H1 (cell line): ENCODE results near the gene SLC38A2. TPM values are rescaled to one million over a fixed set of nuclear protein-coding genes. Genes with fewer than 3 reads are reported as not detected.
A peak's percentile ranks its signal among the peaks of the same experiment; 100 is the strongest.

ENCODE experiments used
- CTCF ChIA-PET: fragments of 300-600 bp; sonication (Branson Sonifier 250); formaldehyde crosslinking; loops from one replicate; lab custom pipeline; 2021; ENCODE audit not compliant: partially characterized antibody; lab: Charles Lee
- POLR2A ChIA-PET: fragments of 300-600 bp; sonication (Branson Sonifier 250); formaldehyde crosslinking; loops from one replicate; lab custom pipeline; 2021; ENCODE audit warnings: inconsistent platforms; ENCODE audit not compliant: partially characterized antibody; lab: Charles Lee
- DNase-seq, 2 experiments: peaks; one replicate each; pipeline versions ENCODE4 v3.0.0 to v3.0.0-alpha.2; 2010 to 2022; ENCODE audit warnings: low spot score in 2 of 2, low read depth in 1 of 2, mixed read lengths in 1 of 2
- FAIRE-seq: peaks from 2 replicates; lab custom pipeline; 2011; peaks lifted over from hg19 to GRCh38; lab: Jason Lieb, UNC
- H2AFZ ChIP-seq: 2 replicates; pipeline ENCODE4 v1.8.1; 2012; ENCODE audit warnings: low read length, inconsistent platforms
- H2AK5ac ChIP-seq: 2 replicates; pipeline ENCODE4 v1.6.1; 2013; ENCODE audit warnings: low read depth, low read length
- H2BK120ac ChIP-seq: replicated peaks from 2 replicates; pipeline ENCODE3; 2013; ENCODE audit warnings: low read depth, low read length, inconsistent platforms
- H2BK12ac ChIP-seq: 2 replicates; pipeline ENCODE4 v1.6.1; 2013; ENCODE audit warnings: low read depth, low read length
- H2BK15ac ChIP-seq: 2 replicates; pipeline ENCODE4 v1.6.1; 2013; ENCODE audit warnings: low read length
- H2BK20ac ChIP-seq: 2 replicates; pipeline ENCODE4 v1.6.1; 2013; ENCODE audit warnings: low read length
- H2BK5ac ChIP-seq: 2 replicates; pipeline ENCODE4 v1.6.1; 2013; ENCODE audit warnings: low read depth, low read length
- H3K14ac ChIP-seq: 2 replicates; pipeline ENCODE4 v1.6.1; 2013; ENCODE audit warnings: inconsistent platforms; ENCODE audit not compliant: insufficient read length
- H3K18ac ChIP-seq: 2 replicates; pipeline ENCODE4 v1.6.1; 2013; ENCODE audit warnings: low read length; ENCODE audit errors: extremely low read depth
- H3K23ac ChIP-seq: 2 replicates; pipeline ENCODE4 v1.6.1; 2013; ENCODE audit warnings: inconsistent platforms; ENCODE audit not compliant: insufficient read length
- H3K23me2 ChIP-seq: 2 replicates; pipeline ENCODE4 v1.6.1; 2013; ENCODE audit warnings: low read depth, low read length
- H3K27ac ChIP-seq: 2 replicates; pipeline ENCODE4 v1.6.1; 2011; ENCODE audit warnings: low read depth, low read length, inconsistent platforms
- H3K27me3 ChIP-seq, 4 experiments: replicated peaks in 1 of 4; 1 replicate in 1 of 4; 2 replicates in 3 of 4; pipeline versions ENCODE4 v1.6.1 to v1.8.1; 2011 to 2013; ENCODE audit warnings: low read length in 3 of 4, mild to moderate bottlenecking in 3 of 4, inconsistent platforms in 2 of 4, mixed read lengths in 2 of 4, moderate library complexity in 1 of 4; ENCODE audit not compliant: control insufficient read depth in 3 of 4, insufficient read depth in 3 of 4; ENCODE audit errors: extremely low read depth in 1 of 4
- H3K36me3 ChIP-seq, 4 experiments: 2 replicates each; pipeline versions ENCODE4 v1.6.1 to v1.8.1; 2011 to 2013; ENCODE audit warnings: mild to moderate bottlenecking in 4 of 4, low read length in 3 of 4, moderate library complexity in 2 of 4, control low read depth in 1 of 4, inconsistent platforms in 1 of 4; ENCODE audit not compliant: insufficient read depth in 4 of 4, control insufficient read depth in 2 of 4
- H3K4ac ChIP-seq: replicated peaks from 2 replicates; pipeline ENCODE3; 2013; ENCODE audit warnings: low read length, low read depth, mixed read lengths, inconsistent platforms; ENCODE audit not compliant: insufficient read length
- H3K4me1 ChIP-seq, 4 experiments: replicated peaks in 1 of 4; 1 replicate in 1 of 4; 2 replicates in 3 of 4; pipeline versions ENCODE4 v1.6.1 to v1.8.1; 2011 to 2013; ENCODE audit warnings: low read length in 3 of 4, inconsistent platforms in 2 of 4, mixed read lengths in 1 of 4; ENCODE audit not compliant: insufficient read depth in 4 of 4, control insufficient read depth in 3 of 4
- H3K4me2 ChIP-seq, 2 experiments: 2 replicates each; pipeline versions ENCODE4 v1.6.1 to v1.8.1; 2011 to 2013; ENCODE audit warnings: low read depth in 2 of 2, low read length in 2 of 2, control low read depth in 1 of 2, inconsistent platforms in 1 of 2, mild to moderate bottlenecking in 1 of 2; ENCODE audit not compliant: insufficient read depth in 1 of 2
- H3K4me3 ChIP-seq, 4 experiments: fragments of 200-600, 300-600 bp in 1 of 4; sonication (generic), shearing (Covaris generic), sonication (Bioruptor Twin) in 1 of 4; 2 replicates each; pipeline versions ENCODE4 v1.5.1 to v1.8.1; 2011 to 2016; ENCODE audit warnings: low read length in 4 of 4, low read depth in 3 of 4, control low read depth in 2 of 4, inconsistent platforms in 2 of 4, mild to moderate bottlenecking in 2 of 4, mixed read lengths in 1 of 4, moderate library complexity in 1 of 4; ENCODE audit not compliant: insufficient read depth in 2 of 4; ENCODE audit errors: extremely low read depth in 1 of 4
- H3K56ac ChIP-seq: replicated peaks from 2 replicates; pipeline ENCODE3; 2013; ENCODE audit warnings: low read depth, mild to moderate bottlenecking, mixed read lengths, low read length, inconsistent platforms; ENCODE audit not compliant: insufficient read length
- H3K79me1 ChIP-seq: 2 replicates; pipeline ENCODE4 v1.6.1; 2013; ENCODE audit warnings: low read depth, low read length, control low read depth
- H3K79me2 ChIP-seq, 2 experiments: 2 replicates each; pipeline versions ENCODE4 v1.6.1 to v1.8.1; 2012 to 2013; ENCODE audit warnings: low read length in 2 of 2, mild to moderate bottlenecking in 2 of 2, inconsistent platforms in 1 of 2; ENCODE audit not compliant: insufficient read depth in 2 of 2, control insufficient read depth in 1 of 2
- H3K9ac ChIP-seq, 4 experiments: replicated peaks in 1 of 4; 1 replicate in 1 of 4; 2 replicates in 3 of 4; pipeline versions ENCODE4 v1.6.1 to v1.8.1; 2011 to 2013; ENCODE audit warnings: low read depth in 3 of 4, low read length in 3 of 4, control low read depth in 2 of 4, mild to moderate bottlenecking in 2 of 4, moderate library complexity in 2 of 4, inconsistent platforms in 1 of 4; ENCODE audit errors: extremely low read depth in 1 of 4
- H3K9me3 ChIP-seq, 2 experiments: 2 replicates each; pipeline versions ENCODE4 v1.6.1 to v1.8.1; 2012 to 2013; ENCODE audit warnings: mild to moderate bottlenecking in 2 of 2, moderate library complexity in 2 of 2, control low read depth in 1 of 2, inconsistent platforms in 1 of 2, low read depth in 1 of 2, low read length in 1 of 2, mixed read lengths in 1 of 2; ENCODE audit not compliant: insufficient read depth in 2 of 2
- H4K20me1 ChIP-seq, 2 experiments: replicated peaks in 1 of 2; 2 replicates each; pipeline versions ENCODE3 to v1.8.1; 2011 to 2013; ENCODE audit warnings: inconsistent platforms in 2 of 2, low read length in 2 of 2, mild to moderate bottlenecking in 1 of 2; ENCODE audit not compliant: insufficient read depth in 2 of 2, control insufficient read depth in 1 of 2
- H4K5ac ChIP-seq: 2 replicates; pipeline ENCODE4 v1.6.1; 2013; ENCODE audit warnings: low read length, low read depth, mixed read lengths, inconsistent platforms; ENCODE audit not compliant: insufficient read length
- H4K8ac ChIP-seq: 2 replicates; pipeline ENCODE4 v1.8.0; 2013; ENCODE audit warnings: mild to moderate bottlenecking, moderate library complexity, low read length, inconsistent platforms; ENCODE audit not compliant: insufficient read depth; ENCODE audit errors: extremely low read depth
- H4K91ac ChIP-seq: replicated peaks from 2 replicates; pipeline ENCODE3; 2013; ENCODE audit warnings: low read length, mixed read lengths, inconsistent platforms; ENCODE audit not compliant: insufficient read length
- BACH1 ChIP-seq: IDR thresholded peaks from 2 replicates; pipeline ENCODE4 v1.6.1; 2012; ENCODE audit warnings: low read length, improper control_type of control experiment
- POLR2A ChIP-seq, 2 experiments: IDR thresholded peaks; 1 replicate in 1 of 2; 2 replicates in 1 of 2; pipeline ENCODE4 v1.6.1; 2011; ENCODE audit warnings: low read depth in 2 of 2, low read length in 2 of 2, mild to moderate bottlenecking in 2 of 2; ENCODE audit errors: control extremely low read depth in 1 of 2
- POLR2AphosphoS5 ChIP-seq: IDR thresholded peaks from 2 replicates; pipeline ENCODE4 v1.6.1; 2011; ENCODE audit warnings: low read depth, low read length
- RAD21 ChIP-seq, 2 experiments: IDR thresholded peaks in 1 of 2; conservative IDR thresholded peaks in 1 of 2; 2 replicates each; pipeline ENCODE4 v1.6.1; 2011; ENCODE audit warnings: low read depth in 2 of 2, low read length in 2 of 2, improper control_type of control experiment in 1 of 2, inconsistent platforms in 1 of 2, mild to moderate bottlenecking in 1 of 2, moderate library complexity in 1 of 2
- WGBS, 2 experiments: shearing (Covaris generic) in 1 of 2; methylation state at CpG; one replicate each; pipeline versions ENCODE4 v1.1.6 to v1.1.7; 2013 to 2015; ENCODE audit warnings: low lambda C conversion rate in 2 of 2, mixed read lengths in 2 of 2, inconsistent platforms in 1 of 2, low coverage in 1 of 2, missing lambda C conversion rate in 1 of 2; ENCODE audit not compliant: insufficient replicate concordance in 2 of 2, insufficient coverage in 1 of 2, insufficient read length in 1 of 2; ENCODE audit errors: extremely low coverage in 1 of 2, missing lambda C conversion rate in 1 of 2; 5-methylcytosine and 5-hydroxymethylcytosine counted together
- polyA plus RNA-seq, 7 experiments: library from polyadenylated mRNA; depleted of rRNA in 3 of 7; stranded (reverse) in 5 of 7; unstranded in 2 of 7; fragments of >200 nt in 5 of 7; fragments of 200-250 nt in 2 of 7; gene quantifications; 1 replicate in 5 of 7; 2 replicates in 1 of 7; 4 replicates in 1 of 7; pipeline versions ENCODE4 v1.2.1 to v1.2.3, GENCODE V29; 2011 to 2013; ENCODE audit warnings: missing spikeins in 2 of 7, mixed read lengths in 2 of 7
- total RNA-seq: library from RNA; stranded (reverse); fragmentation: NEBNext Ultra II Directional; extraction: Animal tissue kit (Norgen Biotek cat#: 25700); gene quantifications from 2 replicates; pipeline ENCODE4 v1.2.1, GENCODE V29; 2021

The SLC38A2 gene
- total and polyA plus RNA-seq, 2 of the 8 experiments (the other 6 are each of a cell fraction or from before 2014, with no cell fraction given): 163 to 684 TPM

- H3K23me2 ChIP-seq: no peaks in the 10 kb centered on the region
- 84% methylated on average over 7 of the region's 7 CpGs; no CpG with 5 or more reads in 1 of the 2 experiments for WGBS, 2 experiments
Measured at GRCh38 chr12:46358791-46359666, 13.5 kb downstream of the SLC38A2 start.

More at GRCh38 chr12:46358791-46359666, 13.5 kb downstream of the SLC38A2 start:
- H4K91ac ChIP-seq: no peak overlapping the region
- no peak overlapping the region for H2AFZ ChIP-seq
- FAIRE-seq: no peak
- peaks cover 10 to 13% of the 10 kb centered on the region in 2 experiments for H4K20me1 ChIP-seq
- 0 out of 4 replicates have a peak, but pooled peaks cover 0 to 2% of the 10 kb centered on the region in 2 experiments for H3K79me2 ChIP-seq
- H3K4me1 ChIP-seq: no peaks in the 10 kb centered on the region
- no peak overlapping the region for H3K4ac ChIP-seq
- CTCF ChIA-PET: interaction anchor here (0.6 to 1.2 kb wide), 2 partner anchors 90 to 535 kb away, joined by 3 read pairs; partner anchors contain the start of gene SLC38A1
- DNase-seq: no peak
- no peak overlapping the region for H3K14ac ChIP-seq
- H3K4me3 ChIP-seq: no peak overlapping the region
- no peaks in the 10 kb centered on the region for H3K9me3 ChIP-seq
- no peaks in the 10 kb centered on the region for H3K27me3 ChIP-seq
- no peaks in the 10 kb centered on the region for H3K79me1 ChIP-seq
- no peak overlapping the region for H3K4me2 ChIP-seq
- H3K23ac ChIP-seq: no peak overlapping the region
- H2AK5ac ChIP-seq: no peak overlapping the region
- no peak overlapping the region for H2BK120ac ChIP-seq
- POLR2A ChIA-PET: interaction anchor here (0.6 to 7.5 kb wide), 24 partner anchors 10 to 1187 kb away, joined by 3 to 263 read pairs (median 3); partner anchors contain the start of genes SLC38A1 and SLC38A2
- H4K5ac ChIP-seq: no peak overlapping the region
- H2BK15ac ChIP-seq: no peak overlapping the region
- TF ChIP-seq POLR2AphosphoS5 (peak; percentile 88; the same call in 1 of the 2 replicates), RAD21 (IDR thresholded peaks at IDR 0.05 in 1 of 2, conservative IDR thresholded peaks at IDR 0.05 in 1 of 2; ENCODE audit: low read depth in 2 of 2, low read length in 2 of 2) (no peak), BACH1 (no peak), POLR2A (IDR thresholded peaks at IDR 0.05; ENCODE audit: control extremely low read depth in 1 of 2, low read depth in 2 of 2, low read length in 2 of 2) (peak; percentile 43 to 89; a peak in 2 of 3 replicates)
- no peak overlapping the region for H4K8ac ChIP-seq
- no peak overlapping the region for H3K18ac ChIP-seq
- H3K9ac ChIP-seq: no peak overlapping the region
- no peak overlapping the region for H3K56ac ChIP-seq
- no peak overlapping the region for H2BK5ac ChIP-seq
- no peak overlapping the region for H3K27ac ChIP-seq
- peaks cover 26 to 57% (median 47%) of the 10 kb centered on the region in 4 experiments for H3K36me3 ChIP-seq
- H2BK20ac ChIP-seq: no peak overlapping the region
- no peak overlapping the region for H2BK12ac ChIP-seq
